GM19324 (cell line): ENCODE data around the gene GRB2.
"Not testable (repeated sequence)": the region's sequence is repeated elsewhere in the genome, so short reads cannot be mapped to it uniquely, and the experiment has no call there.

ENCODE experiments used
- ATAC-seq: cut with Tn5 transposase; IDR thresholded peaks from one replicate; pipeline ENCODE4 v1.9.1; 2021; ENCODE audit warnings: mild to moderate bottlenecking, moderate library complexity; ENCODE audit not compliant: unreplicated experiment, low FRiP score

GRB2 gene

DNA sequence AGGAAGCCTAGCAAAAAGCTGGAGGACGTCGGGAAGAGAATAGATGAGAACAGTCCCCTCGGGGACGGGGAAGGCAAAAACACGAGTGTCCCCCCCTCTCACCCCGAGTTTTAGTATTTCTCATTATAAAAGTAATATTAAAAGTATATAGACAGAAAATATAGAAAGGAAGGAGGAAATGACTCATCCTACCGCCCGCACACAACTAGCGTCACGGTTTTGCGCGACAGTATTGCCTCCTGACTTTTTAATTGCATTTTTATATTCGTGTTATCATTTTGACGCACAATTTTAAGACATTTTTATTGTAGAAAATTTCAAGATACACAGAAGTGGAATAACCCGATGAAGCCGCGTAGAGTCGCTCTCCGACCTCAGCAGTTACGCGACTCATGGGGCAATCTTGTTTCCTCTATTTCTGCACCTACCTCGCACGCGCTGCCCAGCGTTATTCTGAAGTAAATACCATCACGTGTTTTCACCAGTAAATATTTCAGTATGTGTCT is 115.6 kb downstream of the GRB2 start:
- ATAC-seq, result no peak

DNA sequence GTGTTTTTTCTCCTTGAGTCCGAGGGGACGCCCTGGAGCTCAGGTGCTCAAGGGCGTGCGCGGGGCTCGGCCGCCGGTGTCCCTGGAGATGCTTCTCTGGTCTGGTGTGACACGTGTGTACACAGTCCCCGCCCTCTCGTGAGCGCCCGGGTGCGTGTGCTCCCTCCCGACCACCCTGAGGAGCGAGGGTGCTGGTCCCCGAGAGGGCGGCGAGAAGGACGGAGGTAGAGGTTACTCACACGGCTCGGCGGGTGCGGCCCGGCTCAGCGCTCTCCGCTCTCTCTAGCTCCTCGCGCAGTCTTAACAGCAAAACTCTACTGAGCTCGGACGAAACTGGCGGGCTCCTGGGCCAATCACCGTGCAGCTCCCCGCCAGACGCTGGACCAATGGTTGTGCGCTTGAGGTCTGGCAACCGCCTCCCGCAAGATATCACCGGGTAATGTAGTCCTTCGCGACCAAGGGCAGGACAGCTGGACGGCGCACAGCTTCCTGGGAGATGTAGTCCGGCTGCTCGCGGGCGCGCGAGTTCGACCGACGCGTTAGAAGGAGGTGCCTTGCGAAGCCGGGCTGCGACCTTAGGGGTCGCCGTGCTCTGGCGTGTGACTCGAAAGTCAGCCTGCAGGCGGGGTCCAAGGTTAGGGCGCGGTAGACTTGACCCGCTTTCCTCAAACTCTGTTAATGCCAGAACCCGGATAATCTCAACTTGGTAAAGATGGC is 116.2 kb downstream of the GRB2 start, which contains the start of gene SLC25A19:
Gene SLC25A19, minus strand, starts transcription at position 319 of the 717 bp plus-strand sequence. CDS start 2,669 bp downstream, outside the sequence.
- ATAC-seq, result peak; percentile 90

DNA sequence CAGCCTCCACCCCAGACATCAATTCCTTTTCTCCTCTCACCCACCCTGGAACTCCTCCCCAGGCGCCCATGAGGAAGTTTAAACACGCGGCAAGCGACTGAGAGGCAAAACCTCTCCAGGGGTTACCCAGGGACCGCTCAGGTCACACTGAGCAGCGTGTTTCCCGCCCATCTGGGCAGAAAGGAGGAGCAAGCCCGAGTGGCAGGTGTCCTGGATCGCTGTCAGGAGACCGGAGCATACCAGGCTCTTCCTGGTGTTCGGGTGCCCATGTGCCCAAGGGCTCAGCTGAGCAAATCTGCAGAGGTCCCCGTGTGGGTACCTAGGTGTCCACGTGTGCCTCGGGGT is 116.7 kb downstream of the GRB2 start:
- peak; percentile 20 for ATAC-seq

DNA sequence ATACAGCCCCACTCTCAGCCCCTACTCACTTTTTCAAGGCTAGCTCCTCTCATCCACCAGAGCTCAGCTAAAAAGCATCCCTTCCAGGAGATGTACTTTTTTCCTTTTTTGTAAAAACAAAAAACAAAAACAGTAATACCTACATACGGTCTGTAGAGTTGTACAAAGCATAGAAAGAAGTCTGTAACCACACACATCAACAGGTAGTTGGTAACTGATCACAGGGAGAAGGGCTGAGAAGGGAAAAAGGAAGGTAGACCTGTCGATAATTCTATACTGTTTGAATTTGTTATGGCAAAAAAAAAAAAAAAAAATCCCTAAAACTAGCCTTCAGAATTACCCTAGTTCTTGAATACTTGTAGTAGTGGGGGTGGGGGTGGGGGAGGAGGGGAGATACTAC is 117.1 kb downstream of the GRB2 start:
- ATAC-seq, result no peak

DNA sequence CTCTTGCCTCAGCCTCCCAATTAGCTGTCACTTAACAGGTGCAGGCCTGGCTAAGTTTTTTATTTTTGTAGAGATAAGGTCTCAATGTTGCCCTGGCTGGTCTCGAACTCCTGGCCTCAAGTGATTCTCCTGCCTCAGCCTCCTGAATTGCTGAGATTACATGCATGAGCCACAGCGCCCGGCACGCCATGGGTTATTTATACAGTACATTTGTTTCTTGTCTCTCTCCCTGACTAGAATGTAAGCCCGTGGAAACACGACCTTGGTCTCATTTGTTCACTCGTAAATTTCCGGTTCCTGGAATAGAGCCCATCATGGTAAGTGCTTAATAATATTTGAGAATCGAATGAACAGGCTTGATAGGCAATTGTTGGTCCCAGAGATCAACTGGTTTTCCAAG is 118.3 kb downstream of the GRB2 start:
- no peak for ATAC-seq

DNA sequence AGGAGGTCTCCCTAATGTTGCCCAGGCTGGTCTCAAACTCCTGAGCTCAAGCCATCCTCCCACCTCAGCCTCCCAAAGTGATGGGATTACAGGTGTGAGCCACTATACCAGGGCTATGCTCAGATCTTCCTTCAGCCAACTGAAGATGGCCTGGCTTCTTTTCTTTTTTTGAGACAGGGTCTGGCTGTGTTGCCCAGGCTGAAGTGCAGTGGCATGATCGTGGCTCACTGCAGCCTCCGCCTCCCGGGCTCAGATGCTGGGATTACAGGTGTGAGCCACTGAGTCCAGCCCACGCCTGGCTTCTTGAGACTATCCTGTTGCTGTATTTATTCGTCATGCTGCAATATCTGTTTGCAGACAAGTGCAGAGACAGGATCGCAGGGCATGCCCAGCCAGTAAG is 120.4 kb downstream of the GRB2 start:
- no peak for ATAC-seq

DNA sequence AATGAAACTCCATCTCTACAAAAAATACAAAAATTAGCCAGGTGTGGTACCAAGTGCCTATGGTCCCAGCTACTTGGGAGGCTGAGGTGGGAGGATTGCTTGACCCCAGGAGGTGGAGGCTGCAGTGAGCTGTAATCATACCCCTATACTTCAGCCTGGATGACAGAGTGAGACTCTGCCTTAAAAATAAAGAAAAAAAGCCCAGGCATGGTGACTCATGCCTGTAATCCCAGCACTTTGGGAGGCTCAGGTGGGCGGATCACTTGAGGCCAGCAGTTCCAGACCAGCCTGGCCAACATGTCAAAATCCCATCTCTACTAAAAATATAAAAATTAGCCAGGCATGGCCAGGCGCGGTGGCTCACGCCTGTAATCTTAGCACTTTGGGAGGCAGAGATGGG is 125.3 kb downstream of the GRB2 start:
- ATAC-seq, result not testable (repeated sequence)

DNA sequence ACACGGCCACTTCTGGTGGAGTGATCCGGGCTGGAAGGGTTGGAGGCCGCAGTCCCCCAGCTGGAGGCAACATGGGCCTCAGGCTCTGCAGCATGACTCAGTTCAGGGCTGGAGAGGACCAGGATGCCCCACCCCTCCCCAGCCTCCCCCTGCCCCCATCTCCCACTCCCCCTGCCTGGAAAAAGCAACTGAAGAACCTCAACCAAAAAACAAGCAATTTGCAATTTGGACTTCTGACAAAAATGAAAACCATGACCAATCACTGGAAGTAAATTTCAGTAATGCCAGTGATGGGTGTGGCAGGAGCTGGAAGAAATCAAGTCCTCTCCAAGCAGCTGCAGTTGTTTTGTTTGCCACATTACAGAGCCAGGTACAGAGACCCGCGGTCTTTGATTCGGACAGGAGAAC is 127.8 kb downstream of the GRB2 start:
- no peak for ATAC-seq

DNA sequence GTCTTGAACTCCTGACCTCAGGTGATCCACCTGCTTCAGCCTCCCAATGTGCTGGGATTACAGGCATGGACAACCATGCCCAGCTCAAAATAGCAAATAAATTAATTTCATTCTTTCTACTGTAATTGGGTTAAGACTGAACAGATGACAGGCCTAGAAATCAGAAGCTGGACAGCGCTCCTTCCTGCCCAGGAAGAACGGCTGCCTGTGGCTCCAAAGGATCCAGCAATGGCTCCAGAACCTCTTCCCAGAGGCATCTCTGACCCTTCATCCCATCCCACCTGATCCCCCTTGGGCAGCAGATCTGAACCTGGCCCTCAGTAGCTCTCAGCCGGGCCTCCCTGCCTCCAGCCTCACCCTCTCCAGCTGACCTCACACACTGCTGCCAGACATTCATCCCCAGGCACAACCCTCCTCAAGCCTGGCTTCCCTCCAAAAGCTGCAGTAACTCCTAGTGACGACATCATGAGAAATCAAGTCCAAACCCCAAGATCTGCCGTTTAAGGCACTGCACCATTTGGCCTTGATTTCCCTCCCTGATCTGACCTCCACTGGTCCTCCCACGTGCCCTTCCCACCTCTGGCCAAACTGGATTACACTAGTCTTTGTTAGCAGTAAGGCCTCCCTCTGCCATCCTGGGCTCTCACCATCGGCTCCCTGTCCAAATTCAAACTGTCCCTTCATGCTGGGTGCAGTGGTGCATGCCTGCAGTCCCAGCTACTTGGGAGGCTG is 131.3 kb downstream of the GRB2 start:
- no peak for ATAC-seq

DNA sequence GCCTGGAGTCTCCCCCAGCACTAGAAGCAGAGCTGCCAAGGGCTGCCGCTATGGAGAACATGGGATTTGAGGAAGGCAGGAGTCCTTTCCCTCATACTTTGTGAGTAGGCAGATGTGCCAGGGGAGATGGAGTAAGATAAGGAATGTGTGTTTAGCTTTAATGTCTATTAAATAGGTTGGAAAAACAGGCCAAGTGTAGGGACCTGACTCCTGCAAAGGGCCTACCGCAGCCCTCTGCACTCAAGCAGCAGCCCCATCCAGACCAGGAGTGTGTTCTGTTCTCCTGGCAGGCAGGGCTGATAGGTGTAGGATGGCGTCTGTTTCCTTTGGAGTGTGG is 132.7 kb downstream of the GRB2 start:
- ATAC-seq, result no peak

DNA sequence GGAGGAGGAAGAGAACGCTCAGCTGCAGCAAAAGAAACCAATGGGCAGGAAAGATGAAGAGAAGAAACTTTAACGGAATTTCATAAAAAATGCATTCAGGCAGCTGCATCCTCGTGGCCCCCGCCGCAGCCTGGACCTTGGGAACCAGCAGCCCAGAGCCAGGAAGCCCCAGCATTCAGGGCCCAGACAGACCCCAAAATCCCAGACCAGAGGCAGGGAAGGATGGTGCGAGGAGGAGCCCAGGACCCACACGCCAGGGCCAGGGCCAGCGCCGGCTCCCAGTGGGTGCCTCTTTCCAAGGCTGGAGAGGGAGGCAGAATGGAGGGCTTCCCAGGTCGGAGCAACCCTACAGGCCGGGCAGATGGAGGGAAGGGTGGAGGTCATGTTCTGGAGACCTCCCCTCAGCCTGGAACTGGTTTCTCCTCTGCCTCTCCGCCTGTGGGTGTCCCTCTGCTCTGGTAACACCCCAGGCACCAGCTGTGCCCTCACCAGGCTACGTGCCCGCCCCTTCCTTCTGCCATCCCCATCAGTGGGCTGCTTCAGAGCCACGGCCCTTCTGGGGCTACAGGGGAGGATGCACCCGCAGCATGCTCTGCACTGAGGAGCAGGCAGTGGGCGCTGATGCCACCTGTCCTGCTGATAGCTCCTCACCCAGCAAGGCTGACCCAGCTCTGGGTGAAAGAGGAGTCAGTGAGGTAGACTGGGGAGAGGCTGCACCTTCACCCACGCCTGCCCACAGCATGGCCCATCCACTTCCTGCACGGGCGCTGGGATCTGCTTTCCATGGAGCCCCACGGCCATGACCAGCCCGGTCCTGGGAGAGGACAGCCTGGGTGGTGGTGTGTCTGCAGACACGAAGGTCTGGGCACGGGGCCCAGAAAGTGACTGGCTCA is 133.3 kb downstream of the GRB2 start:
- no peak for ATAC-seq

DNA sequence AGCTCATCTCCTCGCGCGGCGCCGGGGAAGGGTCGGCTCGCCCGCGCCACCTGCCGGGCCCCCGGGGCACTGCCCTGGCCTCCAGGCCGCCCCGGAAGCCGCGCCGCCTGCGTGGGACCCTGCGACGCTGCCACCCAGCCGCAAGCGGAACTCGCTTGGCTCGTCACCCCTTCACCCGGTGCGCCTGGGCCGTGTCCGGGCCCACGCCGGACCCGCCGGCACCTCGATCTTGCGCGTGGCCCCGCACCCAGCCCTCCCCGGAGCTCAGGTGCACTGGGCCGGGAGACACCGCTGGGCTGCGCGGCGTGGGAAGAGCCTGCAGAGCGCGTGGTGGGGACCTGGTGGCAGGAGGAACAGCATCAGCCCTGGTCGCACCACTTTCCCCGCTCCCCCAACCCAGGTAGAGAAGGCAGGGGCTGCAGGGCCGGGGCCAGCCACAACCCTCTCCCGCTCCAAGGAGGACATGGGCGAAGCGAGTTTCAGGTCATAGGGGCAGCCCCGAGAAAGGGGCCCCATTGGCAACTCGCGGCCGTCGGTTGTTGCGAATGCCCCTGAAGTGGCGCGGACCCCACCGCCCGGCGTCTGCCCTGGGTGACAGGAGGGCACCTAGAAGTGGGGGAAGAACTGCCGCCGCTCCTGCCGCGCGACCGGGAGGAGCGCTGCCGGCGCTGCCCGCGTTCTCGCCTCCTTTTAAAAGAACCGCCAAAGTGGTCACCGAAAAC is 134.1 kb downstream of the GRB2 start:
- peak; percentile 73 for ATAC-seq

DNA sequence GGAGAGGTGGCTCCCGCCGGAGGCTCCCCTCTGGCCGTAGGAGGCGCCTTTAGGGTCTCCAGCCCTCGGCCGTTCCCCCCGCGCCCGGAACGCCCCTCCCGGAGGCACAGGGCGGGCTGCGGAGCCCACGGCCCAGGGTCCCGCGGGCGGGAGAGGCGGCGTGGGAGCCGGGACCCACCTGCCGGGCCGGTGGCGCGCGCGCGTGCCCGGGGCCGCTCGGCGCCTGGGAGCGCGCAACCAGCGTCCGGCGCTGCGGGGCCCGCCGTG is 134.6 kb downstream of the GRB2 start, which contains the start of gene MIF4GD:
Gene MIF4GD, minus strand, starts transcription at position 266 of the 267 bp plus-strand sequence. CDS start 1,036 bp downstream, outside the sequence.
- ATAC-seq, result no peak

DNA sequence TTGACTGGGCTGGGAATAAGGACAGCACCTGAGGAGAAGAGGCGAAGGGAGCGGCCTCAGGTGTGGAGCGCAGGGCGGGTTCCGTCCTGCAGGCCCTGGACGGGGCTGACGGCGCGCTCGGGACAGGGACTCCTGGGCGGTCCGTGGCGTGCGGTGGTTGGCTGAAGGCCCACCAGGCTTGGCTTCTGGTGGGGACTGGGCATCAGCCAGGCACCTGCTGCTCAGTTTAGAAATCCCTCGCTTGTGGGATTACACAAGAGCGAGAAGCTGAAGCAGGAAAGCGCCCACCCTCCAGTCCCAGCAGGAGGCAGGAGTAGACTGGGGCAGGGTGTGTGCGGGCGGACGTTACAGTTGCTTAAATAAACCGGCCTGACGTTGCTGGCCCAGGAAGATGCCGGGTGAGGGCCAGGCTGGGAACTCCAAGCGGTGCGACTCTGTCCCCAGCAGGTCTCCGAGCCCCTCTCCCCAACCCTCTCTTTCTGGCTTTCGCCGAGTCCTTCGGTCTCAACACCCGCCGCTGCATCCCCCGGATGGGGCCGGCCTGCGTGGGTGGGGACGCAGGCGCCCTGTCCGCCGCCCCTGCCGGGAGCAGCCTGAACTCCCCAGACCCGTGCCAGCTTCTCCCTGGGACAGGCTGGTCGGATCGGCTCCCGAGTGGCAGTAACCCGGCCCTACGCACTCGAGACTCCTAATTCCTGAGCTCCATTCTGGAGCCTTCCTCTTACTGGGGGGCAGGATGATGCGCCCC is 135.1 kb downstream of the GRB2 start:
- peak; percentile 39 for ATAC-seq

DNA sequence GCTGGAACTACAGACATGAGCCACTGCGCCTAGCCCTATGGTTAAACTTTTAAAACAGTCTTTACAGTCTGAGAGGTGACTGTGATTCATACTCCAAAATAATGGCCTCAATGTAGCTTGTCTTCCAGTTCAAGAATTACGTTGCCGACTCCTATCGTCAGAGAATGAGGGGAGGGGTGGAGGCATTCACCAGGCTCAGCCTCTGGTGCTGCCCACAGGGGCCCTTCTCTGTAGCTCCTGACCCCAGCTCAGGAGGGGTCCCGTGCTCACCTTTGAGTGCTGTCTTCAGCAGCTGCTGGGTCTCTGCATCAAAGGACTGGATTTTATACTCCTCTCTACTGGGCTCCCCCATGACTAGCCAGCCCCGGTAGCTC is 135.6 kb downstream of the GRB2 start:
- ATAC-seq, result no peak
